Keratinocyte (primary cell): ENCODE data around the gene TRPM1.

Experiments
- EZH2 ChIP-seq: IDR thresholded peaks from one replicate; pipeline ENCODE4 v1.6.1; 2012; ENCODE audit warnings: inconsistent platforms, mild to moderate bottlenecking, low read length, moderate library complexity
- TF ChIP-seq, protein P1 (sequence below), 3 experiments: IDR thresholded peaks in 1 of 3; conservative IDR thresholded peaks in 1 of 3; optimal IDR thresholded peaks in 1 of 3; 2 replicates in 2 of 3; 3 replicates in 1 of 3; pipeline versions ENCODE3 to v1.5.1; 2011; ENCODE audit warnings: low read length in 3 of 3, mild to moderate bottlenecking in 3 of 3, moderate library complexity in 2 of 3, control low read depth in 1 of 3, inconsistent platforms in 1 of 3; ENCODE audit not compliant: insufficient read depth in 2 of 3; ENCODE audit errors: extremely low read depth in 1 of 3

DNA sequence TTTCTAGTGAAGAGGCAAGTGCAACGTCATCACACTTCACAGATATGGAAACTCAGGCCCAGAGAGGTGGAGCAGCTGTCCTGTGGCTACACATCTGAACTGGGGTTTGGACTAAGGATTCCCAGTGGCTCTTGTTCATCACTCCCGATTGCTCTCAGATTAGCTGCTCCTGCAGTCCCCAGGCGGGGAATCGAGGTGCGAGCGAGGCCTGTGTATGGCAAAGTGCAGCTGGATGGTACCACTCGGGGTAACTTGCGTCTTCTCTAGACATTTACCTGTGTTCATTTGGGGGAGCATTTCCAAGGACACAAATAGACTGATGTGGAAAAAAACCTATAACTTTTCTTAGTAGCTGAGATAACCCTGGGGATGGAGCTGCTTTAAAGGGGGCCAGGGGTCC is 45.9 kb upstream of the TRPM1 start:
- no peak for TF ChIP-seq EZH2
- TF ChIP-seq, protein P1, sequence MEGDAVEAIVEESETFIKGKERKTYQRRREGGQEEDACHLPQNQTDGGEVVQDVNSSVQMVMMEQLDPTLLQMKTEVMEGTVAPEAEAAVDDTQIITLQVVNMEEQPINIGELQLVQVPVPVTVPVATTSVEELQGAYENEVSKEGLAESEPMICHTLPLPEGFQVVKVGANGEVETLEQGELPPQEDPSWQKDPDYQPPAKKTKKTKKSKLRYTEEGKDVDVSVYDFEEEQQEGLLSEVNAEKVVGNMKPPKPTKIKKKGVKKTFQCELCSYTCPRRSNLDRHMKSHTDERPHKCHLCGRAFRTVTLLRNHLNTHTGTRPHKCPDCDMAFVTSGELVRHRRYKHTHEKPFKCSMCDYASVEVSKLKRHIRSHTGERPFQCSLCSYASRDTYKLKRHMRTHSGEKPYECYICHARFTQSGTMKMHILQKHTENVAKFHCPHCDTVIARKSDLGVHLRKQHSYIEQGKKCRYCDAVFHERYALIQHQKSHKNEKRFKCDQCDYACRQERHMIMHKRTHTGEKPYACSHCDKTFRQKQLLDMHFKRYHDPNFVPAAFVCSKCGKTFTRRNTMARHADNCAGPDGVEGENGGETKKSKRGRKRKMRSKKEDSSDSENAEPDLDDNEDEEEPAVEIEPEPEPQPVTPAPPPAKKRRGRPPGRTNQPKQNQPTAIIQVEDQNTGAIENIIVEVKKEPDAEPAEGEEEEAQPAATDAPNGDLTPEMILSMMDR (optimal IDR thresholded peaks at IDR 0.05 in 1 of 3, IDR thresholded peaks at IDR 0.05 in 1 of 3, conservative IDR thresholded peaks at IDR 0.05 in 1 of 3; ENCODE audit: extremely low read depth in 1 of 3, insufficient read depth in 2 of 3, low read length in 3 of 3) = no peak
